MV-4-11 (cell line): Measurements from ENCODE around the gene IBA57.

Experiments used
- DNase-seq: peaks from one replicate; lab custom pipeline; 2025; lab: John Stamatoyannopoulos, UW

Gene IBA57

GRCh38 chr1:228144993-228145343 is 20.6 kb upstream of the IBA57 start:
- no peak for DNase-seq

- DNase-seq, result no peak
Observed at GRCh38 chr1:228145463-228146416, 19.9 kb upstream of the IBA57 start.

- no peak for DNase-seq
Observed at GRCh38 chr1:228146417-228147150, 19.0 kb upstream of the IBA57 start.

- no peak for DNase-seq
Observed at GRCh38 chr1:228147151-228147693, 18.4 kb upstream of the IBA57 start.

GRCh38 chr1:228147768-228148167 is 17.8 kb upstream of the IBA57 start:
- DNase-seq, result no peak

GRCh38 chr1:228148196-228148861 is 17.3 kb upstream of the IBA57 start:
- no peak for DNase-seq

GRCh38 chr1:228148935-228149405 is 16.6 kb upstream of the IBA57 start:
- DNase-seq, result no peak

- DNase-seq, result no peak
Observed at GRCh38 chr1:228149406-228150119, 16.0 kb upstream of the IBA57 start, which contains the start of gene GJC2. TSS of gene GJC2 (plus strand) at chr1:228149930. CDS start at chr1:228157759, 7,829 bp downstream.

GRCh38 chr1:228150120-228150460 is 15.5 kb upstream of the IBA57 start:
- no peak for DNase-seq

GRCh38 chr1:228150461-228151179 is 15.0 kb upstream of the IBA57 start:
- DNase-seq, result no peak

GRCh38 chr1:228151180-228151925 is 14.3 kb upstream of the IBA57 start:
- DNase-seq, result no peak

- no peak for DNase-seq
Observed at GRCh38 chr1:228152097-228152917, 13.3 kb upstream of the IBA57 start.

- no peak for DNase-seq
Observed at GRCh38 chr1:228152918-228153258, 12.7 kb upstream of the IBA57 start.

- DNase-seq, result no peak
Observed at GRCh38 chr1:228154021-228154669, 11.5 kb upstream of the IBA57 start.

GRCh38 chr1:228154670-228155571 is 10.7 kb upstream of the IBA57 start:
- DNase-seq, result no peak

- no peak for DNase-seq
Observed at GRCh38 chr1:228155596-228156514, 9.7 kb upstream of the IBA57 start.

- no peak for DNase-seq
Observed at GRCh38 chr1:228156515-228156881, 9.1 kb upstream of the IBA57 start.
